HCT116 (cell line): ENCODE measurements around the gene EIF4E1B. TPM values are rescaled to one million over a fixed set of nuclear protein-coding genes. Genes with fewer than 3 reads are reported as not detected.

Experiments used
- ATAC-seq: fragments of 200-7000 bp; cut with Tn5 transposase; 2 replicates; pipeline ENCODE4 v1.9.1; 2020; ENCODE audit warnings: mild to moderate bottlenecking, moderate library complexity
- BruUV-seq: library from RNA; stranded (reverse); fragments of 400-500 nt; replicated peaks from 2 replicates; lab custom pipeline; 2021; lab: Mats Ljungman, UMichigan
- CTCF ChIA-PET: fragments of 300-600 bp; sonication (Branson Sonifier 250); formaldehyde crosslinking; loops from one replicate; lab custom pipeline; 2021; ENCODE audit warnings: antibody characterized with exemption; lab: Charles Lee
- POLR2A ChIA-PET: fragments of 300-600, 350-600 bp; sonication (Branson Sonifier 250); formaldehyde crosslinking; loops from one replicate; lab custom pipeline; 2021; ENCODE audit warnings: antibody characterized with exemption; lab: Charles Lee
- RAD21 ChIA-PET, 2 experiments: fragments of 300-600 bp; sonication (Branson Sonifier 250); formaldehyde crosslinking; loops; one replicate each; lab custom pipeline; 2023; ENCODE audit warnings: low total read pairs in 2 of 2; ENCODE audit not compliant: uncharacterized antibody in 2 of 2, unreplicated experiment in 2 of 2, low non-redundant PET in 1 of 2; lab: Charles Lee
- DNase-seq: peaks from one replicate; pipeline ENCODE4 v3.0.0-alpha.2; 2010; ENCODE audit warnings: low read depth, low spot score
- H2AFZ ChIP-seq: fragments of 200-600 bp; shearing (Covaris generic), sonication (generic); 2 replicates; pipeline ENCODE4 v1.6.1; 2017; ENCODE audit warnings: low read depth, mixed run types, mixed read lengths, antibody characterized with exemption, low read length; ENCODE audit not compliant: poor library complexity, severe bottlenecking
- H3K27ac ChIP-seq: 2 replicates; pipeline ENCODE4 v1.5.1; 2012; ENCODE audit warnings: low read depth, low read length
- H3K27me3 ChIP-seq: fragments of 200-600 bp; sonication (generic); 2 replicates; pipeline ENCODE4 v1.6.1; 2016; ENCODE audit warnings: mixed run types, low read length, mixed read lengths; ENCODE audit not compliant: insufficient read depth
- H3K36me3 ChIP-seq, 2 experiments: fragments of 200-500 bp in 1 of 2; fragments of 200-600 bp in 1 of 2; sonication (Bioruptor generic) in 1 of 2; sonication (generic) in 1 of 2; 2 replicates each; pipeline versions ENCODE4 v1.5.1 to v1.6.1; 2014 to 2016; ENCODE audit warnings: low read length in 2 of 2, inconsistent platforms in 1 of 2, mixed read lengths in 1 of 2, mixed run types in 1 of 2; ENCODE audit not compliant: insufficient read depth in 2 of 2, control insufficient read depth in 1 of 2
- H3K4me1 ChIP-seq, 2 experiments: fragments of 200-600 bp in 1 of 2; sonication (generic) in 1 of 2; 2 replicates each; pipeline versions ENCODE4 v1.5.1 to v1.6.1; 2012 to 2017; ENCODE audit warnings: low read length in 2 of 2, inconsistent platforms in 1 of 2, mild to moderate bottlenecking in 1 of 2, mixed read lengths in 1 of 2, mixed run types in 1 of 2, moderate library complexity in 1 of 2; ENCODE audit not compliant: insufficient read depth in 2 of 2, control insufficient read depth in 1 of 2
- H3K4me2 ChIP-seq: fragments of 200-600 bp; sonication (generic); 2 replicates; pipeline ENCODE4 v1.6.1; 2017; ENCODE audit warnings: mixed run types, low read length, mixed read lengths
- H3K4me3 ChIP-seq, 2 experiments: fragments of 200-600 bp in 1 of 2; sonication (generic) in 1 of 2; replicated peaks in 1 of 2; 2 replicates each; pipeline ENCODE4 v1.5.1; 2011 to 2016; ENCODE audit warnings: low read length in 2 of 2, control low read depth in 1 of 2, low read depth in 1 of 2, mild to moderate bottlenecking in 1 of 2, mixed read lengths in 1 of 2, mixed run types in 1 of 2
- H3K79me2 ChIP-seq: fragments of 200-600 bp; sonication (generic); 2 replicates; pipeline ENCODE4 v1.6.1; 2017; ENCODE audit warnings: mild to moderate bottlenecking, mixed run types, low read length, moderate library complexity, mixed read lengths; ENCODE audit not compliant: insufficient read depth
- H3K9ac ChIP-seq: fragments of 200-600 bp; sonication (generic); 2 replicates; pipeline ENCODE4 v1.6.1; 2016; ENCODE audit warnings: low read length, mixed read lengths
- H3K9me2 ChIP-seq: fragments of 200-600 bp; sonication (generic), shearing (Covaris generic); 2 replicates; pipeline ENCODE4 v1.6.1; 2017; ENCODE audit warnings: mixed run types, mild to moderate bottlenecking, moderate library complexity; ENCODE audit not compliant: insufficient read depth
- H3K9me3 ChIP-seq, 2 experiments: fragments of 200-500 bp in 1 of 2; fragments of 200-600 bp in 1 of 2; sonication (Bioruptor generic) in 1 of 2; sonication (generic) in 1 of 2; 2 replicates each; pipeline ENCODE4 v1.6.1; 2014 to 2017; ENCODE audit warnings: low read length in 2 of 2, mixed read lengths in 2 of 2, inconsistent platforms in 1 of 2, low read depth in 1 of 2, mild to moderate bottlenecking in 1 of 2, mixed run types in 1 of 2, moderate library complexity in 1 of 2; ENCODE audit not compliant: control insufficient read depth in 1 of 2, insufficient read depth in 1 of 2
- H4K20me1 ChIP-seq: fragments of 200-600 bp; sonication (generic), shearing (Covaris generic); 2 replicates; pipeline ENCODE4 v1.6.1; 2017; ENCODE audit warnings: mixed run types, mild to moderate bottlenecking, moderate library complexity; ENCODE audit not compliant: insufficient read depth
- CEBPB ChIP-seq: IDR thresholded peaks from 2 replicates; pipeline ENCODE4 v1.6.1; 2012; ENCODE audit warnings: low read depth
- ELF1 ChIP-seq: IDR thresholded peaks from 2 replicates; pipeline ENCODE4 v1.6.1; 2012; ENCODE audit warnings: low read depth, borderline replicate concordance
- EZH2 ChIP-seq: fragments of 200-600 bp; sonication (generic); IDR thresholded peaks from 2 replicates; pipeline ENCODE4 v1.6.1; 2017; ENCODE audit warnings: antibody characterized with exemption, mixed run types
- REST ChIP-seq: IDR thresholded peaks from 2 replicates; pipeline ENCODE4 v1.6.1; 2012; ENCODE audit warnings: low read depth
- TCF7L2 ChIP-seq: IDR thresholded peaks from 2 replicates; pipeline ENCODE4 v1.7.0; 2011; ENCODE audit warnings: borderline replicate concordance, inconsistent platforms; ENCODE audit not compliant: insufficient read depth, insufficient read length; ENCODE audit errors: extremely low read depth
- YY1 ChIP-seq: IDR thresholded peaks from 2 replicates; pipeline ENCODE4 v1.6.1; 2011; ENCODE audit warnings: low read length, low read depth, moderate library complexity, mild to moderate bottlenecking; ENCODE audit not compliant: insufficient replicate concordance; ENCODE audit errors: extremely low read depth
- ZBTB33 ChIP-seq: IDR thresholded peaks from 2 replicates; pipeline ENCODE4 v1.6.1; 2011; ENCODE audit warnings: mild to moderate bottlenecking, low read length, moderate library complexity; ENCODE audit not compliant: insufficient replicate concordance; ENCODE audit errors: extremely low read depth
- ZNF274 ChIP-seq: fragments of 200-500 bp; sonication (Bioruptor generic); IDR thresholded peaks from 2 replicates; pipeline ENCODE4 v1.6.1; 2014; ENCODE audit warnings: mild to moderate bottlenecking, low read depth, low read length, inconsistent platforms
- intact Hi-C: fragments of 100-400 bp; cut with micrococcal nuclease; formaldehyde crosslinking; loops from 2 replicates; pipeline ENCODE4 v1.10.0; 2022
- total RNA-seq: library from RNA; stranded (reverse); gene quantifications from one replicate; pipeline ENCODE4 v1.2.1, GENCODE V29; 2021; ENCODE audit not compliant: unreplicated experiment

EIF4E1B gene
- total RNA-seq, 1 experiment from 2014 or later: 0.07 TPM

GRCh38 chr5:176690911-176691310 is 60.4 kb downstream of the EIF4E1B start:
- Histone ChIP-seq H3K4me2 (no peak overlapping the region), H3K79me2 (no peaks in the 10 kb centered on the region), H3K4me3 (no peak overlapping the region), H3K9me2 (no peaks in the 10 kb centered on the region), H3K27me3 (peaks cover 8% of the 10 kb centered on the region; the same call in 1 of the 2 replicates), H3K27ac (no peak overlapping the region), H2AFZ (no peak overlapping the region), H3K36me3 (no peaks in the 10 kb centered on the region)
- POLR2A ChIA-PET: no interaction called here
- intact Hi-C loops: no loop called here
- no TSS peak for BruUV-seq
- DNase-seq: no peak
- TF ChIP-seq EZH2 (no peak), ELF1 (no peak), ZNF274 (no peak), REST (no peak), CEBPB (no peak), TCF7L2 (no peak), YY1 (no peak), ZBTB33 (no peak)
- TF ChIP-seq, all 23 proteins: peak for 0
- no peaks in the 10 kb centered on the region for H4K20me1 ChIP-seq
- no peak for ATAC-seq
- H3K4me1 ChIP-seq: peaks cover 0 to 12% of the 10 kb centered on the region in 2 experiments; a peak in 2 of 4 replicates
- no peaks in the 10 kb centered on the region for H3K9me3 ChIP-seq
- ChIA-PET CTCF (interaction anchor here (1.1 kb wide), 1 partner anchor 30 kb away, joined by 3 read pairs; no protein-coding TSS in a partner anchor), RAD21 (no interaction called here)
- no peak overlapping the region for H3K9ac ChIP-seq
